Measurements from ENCODE around the gene TXNDC11.
A peak's percentile ranks its signal among the peaks of the same experiment; 100 is the strongest.

TXNDC11 gene

DNA sequence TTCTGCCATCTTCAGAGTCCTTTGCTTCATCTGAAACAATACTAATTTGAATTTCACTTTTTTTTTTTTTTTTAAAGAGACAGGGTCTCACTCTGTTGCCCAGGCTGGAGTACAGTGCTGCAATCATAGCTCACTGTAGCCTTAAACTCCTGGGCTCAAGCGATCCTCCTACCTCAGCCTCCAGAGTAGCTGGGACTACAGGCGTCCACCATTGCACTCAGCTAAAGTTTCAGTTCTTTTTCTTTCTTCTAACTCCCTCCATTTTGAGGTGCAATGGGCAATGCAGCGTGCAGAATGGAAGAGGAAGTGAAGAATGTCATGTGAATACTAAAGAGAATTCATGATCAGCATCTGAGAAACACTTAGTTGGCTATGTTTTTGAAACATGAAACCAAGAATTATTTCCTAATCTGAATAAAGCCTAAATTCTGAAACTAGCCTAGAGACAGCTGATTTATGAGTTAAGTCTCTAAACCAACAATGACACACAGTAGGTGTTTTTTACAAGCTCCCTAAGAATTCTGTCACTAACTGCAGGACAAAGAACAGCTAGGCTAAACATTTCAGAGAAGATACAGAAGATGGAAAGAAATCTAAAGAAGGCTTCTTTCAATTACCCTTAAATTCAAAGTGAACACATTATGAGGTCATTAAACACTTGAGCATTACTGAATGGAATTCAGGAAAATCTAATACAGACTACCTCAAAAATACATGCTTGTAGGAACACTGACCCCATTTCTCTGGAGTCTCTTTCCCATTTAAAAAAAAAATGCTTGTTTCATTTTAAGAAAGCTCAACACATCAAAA is 53.4 kb downstream of the TXNDC11 start:
- peak; percentile 5 for DNase-seq (ENCODE audit: low spot score)
- TF ChIP-seq, protein P1, sequence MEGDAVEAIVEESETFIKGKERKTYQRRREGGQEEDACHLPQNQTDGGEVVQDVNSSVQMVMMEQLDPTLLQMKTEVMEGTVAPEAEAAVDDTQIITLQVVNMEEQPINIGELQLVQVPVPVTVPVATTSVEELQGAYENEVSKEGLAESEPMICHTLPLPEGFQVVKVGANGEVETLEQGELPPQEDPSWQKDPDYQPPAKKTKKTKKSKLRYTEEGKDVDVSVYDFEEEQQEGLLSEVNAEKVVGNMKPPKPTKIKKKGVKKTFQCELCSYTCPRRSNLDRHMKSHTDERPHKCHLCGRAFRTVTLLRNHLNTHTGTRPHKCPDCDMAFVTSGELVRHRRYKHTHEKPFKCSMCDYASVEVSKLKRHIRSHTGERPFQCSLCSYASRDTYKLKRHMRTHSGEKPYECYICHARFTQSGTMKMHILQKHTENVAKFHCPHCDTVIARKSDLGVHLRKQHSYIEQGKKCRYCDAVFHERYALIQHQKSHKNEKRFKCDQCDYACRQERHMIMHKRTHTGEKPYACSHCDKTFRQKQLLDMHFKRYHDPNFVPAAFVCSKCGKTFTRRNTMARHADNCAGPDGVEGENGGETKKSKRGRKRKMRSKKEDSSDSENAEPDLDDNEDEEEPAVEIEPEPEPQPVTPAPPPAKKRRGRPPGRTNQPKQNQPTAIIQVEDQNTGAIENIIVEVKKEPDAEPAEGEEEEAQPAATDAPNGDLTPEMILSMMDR (IDR thresholded peaks at IDR 0.05), result no peak
- no peak overlapping the region for H3K4me3 ChIP-seq
- H3K27ac ChIP-seq, result peak overlapping the region in 1 of 2 donors; percentile 19

DNA sequence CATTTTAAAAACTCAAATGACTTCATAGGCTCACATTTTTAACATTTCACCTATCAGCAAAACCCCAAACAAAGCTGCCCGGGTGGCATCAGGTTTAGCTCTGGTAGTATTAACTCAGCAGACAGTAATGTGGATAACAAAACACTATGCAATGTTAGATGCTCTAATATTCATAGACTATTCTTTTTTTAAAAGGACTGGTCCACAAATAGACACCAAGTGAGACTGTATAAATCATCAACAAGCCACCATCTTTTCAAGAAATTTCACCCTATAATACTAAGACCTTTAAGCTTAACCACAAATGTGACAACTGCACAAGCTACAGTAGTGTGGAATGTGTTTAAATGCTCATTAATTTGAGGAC is 54.2 kb downstream of the TXNDC11 start:
- TF ChIP-seq, protein P1 (IDR thresholded peaks at IDR 0.05), result no peak
- Histone ChIP-seq H3K4me3 (no peak overlapping the region), H3K27ac (peak overlapping the region in 1 of 2 donors; percentile 31)
- DNase-seq (ENCODE audit: low spot score), result peak; percentile 33

DNA sequence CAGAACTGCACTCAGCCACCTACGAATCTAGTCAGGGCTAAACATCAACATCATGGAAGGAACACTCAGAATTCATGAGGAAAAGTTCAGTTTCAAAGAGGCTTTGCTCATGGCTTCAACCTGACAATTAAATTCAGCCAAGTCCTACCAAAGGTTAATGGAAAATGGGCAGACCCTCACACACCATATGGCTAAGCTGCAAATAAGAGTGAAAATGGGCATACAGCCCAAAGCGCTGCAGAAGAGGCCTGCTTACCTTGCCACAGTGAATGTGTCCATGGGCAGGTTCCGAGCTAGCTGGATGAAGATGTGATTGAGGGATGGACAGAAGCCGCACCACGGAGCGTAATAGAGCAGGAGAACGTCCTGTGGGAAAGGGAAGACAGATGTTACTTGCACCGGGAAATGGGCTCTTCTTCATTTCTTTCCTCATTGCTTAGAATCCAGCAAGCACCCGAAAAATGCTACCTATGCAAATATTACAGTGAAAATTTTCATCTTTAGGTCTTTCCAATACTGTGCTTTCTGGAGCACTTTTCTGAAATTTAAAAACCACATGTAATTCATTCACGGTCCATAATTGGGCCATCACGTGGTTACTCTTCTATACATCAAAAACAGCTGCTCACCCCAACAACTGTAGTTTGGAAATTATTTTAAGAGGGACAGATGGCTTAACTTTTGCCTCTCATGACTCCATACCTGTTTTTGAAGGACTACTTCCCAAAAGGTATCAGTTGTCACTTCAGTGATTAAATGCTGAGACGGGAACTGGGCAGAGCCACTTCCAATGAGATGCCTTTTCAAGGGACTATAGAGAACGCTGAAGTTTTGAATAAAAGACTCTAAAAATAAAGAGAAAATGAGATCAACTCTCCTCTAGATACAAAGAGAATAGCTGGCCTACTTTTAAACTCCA is 54.8 kb downstream of the TXNDC11 start:
- DNase-seq (ENCODE audit: low spot score), result peak; percentile 19
- Histone ChIP-seq H3K27ac (peak overlapping the region in 1 of 2 donors; percentile 31), H3K4me3 (no peak overlapping the region)
- TF ChIP-seq, protein P1 (IDR thresholded peaks at IDR 0.05), result no peak

DNA sequence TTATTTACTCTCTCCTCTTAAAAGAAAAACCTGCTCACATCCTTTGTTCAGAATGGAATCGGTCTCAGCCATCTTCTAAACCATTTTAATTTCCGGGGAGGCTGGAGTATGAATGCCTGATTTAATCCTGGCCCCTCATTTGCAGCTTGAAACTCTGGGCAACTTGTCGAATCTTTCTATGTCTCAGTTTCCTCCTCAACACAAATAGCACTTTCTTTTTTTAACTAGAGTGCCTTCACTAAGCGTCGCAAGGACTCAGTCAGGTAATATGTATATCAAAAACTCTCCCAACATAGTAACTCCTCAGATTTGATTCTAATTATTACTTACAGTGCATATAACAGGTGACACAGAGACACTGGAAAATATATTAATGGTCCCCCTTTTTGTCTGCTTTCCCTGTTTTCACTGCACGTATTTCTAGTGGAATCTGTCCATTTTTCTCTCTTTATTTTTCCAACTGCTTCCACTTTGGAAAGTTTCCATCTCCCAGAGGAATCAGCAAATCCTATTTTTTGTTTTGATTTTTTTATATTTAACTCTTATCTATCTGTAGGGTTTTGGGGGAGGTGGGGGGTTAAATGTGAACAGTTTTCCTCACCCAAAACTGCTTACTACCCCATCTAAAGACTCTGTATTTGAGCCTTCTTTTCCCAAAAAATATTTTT is 55.8 kb downstream of the TXNDC11 start:
- no peak overlapping the region for H3K4me3 ChIP-seq
- peak; percentile 0 for DNase-seq (ENCODE audit: low spot score)
- TF ChIP-seq, protein P1 (IDR thresholded peaks at IDR 0.05), result no peak
- peak overlapping the region in 1 of 2 donors; percentile 8 for H3K27ac ChIP-seq

DNA sequence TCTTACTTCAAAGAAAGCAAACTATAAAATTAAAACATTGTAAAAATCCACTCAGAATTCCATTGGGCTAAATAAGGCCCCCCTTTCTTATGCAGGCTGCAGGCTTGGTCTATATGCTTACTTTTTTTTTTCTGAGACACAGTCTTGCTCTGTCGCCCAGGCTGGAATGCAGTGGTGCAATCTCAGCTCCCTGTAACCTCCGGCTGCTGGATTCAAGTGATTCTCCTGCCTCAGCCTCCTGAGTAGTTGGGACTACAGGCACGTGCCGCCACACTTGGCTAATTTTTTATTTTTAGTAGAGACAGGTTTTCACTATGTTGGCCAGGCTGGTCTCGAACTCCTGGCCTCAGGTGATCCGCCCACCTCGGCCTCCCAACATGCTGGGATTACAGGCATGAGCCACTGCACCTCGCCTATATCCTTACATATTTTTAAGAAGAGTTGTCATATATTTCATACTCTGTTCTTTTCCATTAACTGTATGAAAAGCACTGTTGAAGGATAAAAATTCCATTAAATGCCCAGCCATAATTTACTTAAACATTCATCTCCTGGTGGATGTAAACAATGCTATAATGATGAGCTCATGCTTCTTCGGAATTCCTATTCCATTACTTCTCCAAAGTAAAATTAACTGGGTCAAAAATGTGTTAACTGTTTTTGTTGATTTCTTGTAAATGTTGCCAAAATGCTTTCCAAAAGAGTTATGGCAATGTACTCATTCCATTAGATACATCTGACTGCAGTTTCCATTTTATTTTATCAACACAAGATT is 56.6 kb downstream of the TXNDC11 start:
- Histone ChIP-seq H3K4me3 (no peak overlapping the region), H3K27ac (peak overlapping the region in 1 of 2 donors; percentile 8)
- TF ChIP-seq, protein P1 (IDR thresholded peaks at IDR 0.05), result no peak
- peak; percentile 52 for DNase-seq (ENCODE audit: low spot score)

All from coronary artery (tissue), 2 donors.